Activated gamma-delta T cell treated with Interleukin-2 at 50 U/mL for 16 hours (primary cell): ENCODE measurements around the gene PSMD1.

Experiments used
- DNase-seq: peaks from one replicate; pipeline ENCODE4 v3.0.0-alpha.2; 2020

The PSMD1 gene

DNA sequence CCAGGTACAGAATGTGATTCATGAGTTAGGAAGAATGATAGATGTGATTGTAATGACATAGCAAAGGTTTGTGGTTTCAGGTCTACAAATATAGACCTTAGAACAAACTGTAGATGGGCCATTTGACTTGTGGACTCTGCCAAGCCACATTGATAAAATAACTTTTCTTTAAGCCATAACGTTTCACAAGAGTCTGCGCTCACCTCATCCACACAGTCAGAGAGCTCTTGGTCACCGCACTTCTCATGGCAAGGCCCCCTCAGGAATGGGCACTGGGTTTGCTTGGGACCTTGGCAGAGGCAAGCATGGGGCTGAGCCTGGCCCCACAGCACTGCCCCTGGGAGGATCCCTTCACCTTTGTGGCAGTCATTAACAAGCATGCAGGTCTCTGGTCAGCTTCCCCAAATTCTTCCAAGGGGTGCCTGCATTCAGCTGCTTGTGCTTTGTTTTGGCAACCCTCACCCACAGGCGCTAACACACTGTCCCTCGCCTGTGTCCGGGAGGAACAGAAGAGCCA is 155.7 kb downstream of the PSMD1 start:
- DNase-seq, result no peak

DNA sequence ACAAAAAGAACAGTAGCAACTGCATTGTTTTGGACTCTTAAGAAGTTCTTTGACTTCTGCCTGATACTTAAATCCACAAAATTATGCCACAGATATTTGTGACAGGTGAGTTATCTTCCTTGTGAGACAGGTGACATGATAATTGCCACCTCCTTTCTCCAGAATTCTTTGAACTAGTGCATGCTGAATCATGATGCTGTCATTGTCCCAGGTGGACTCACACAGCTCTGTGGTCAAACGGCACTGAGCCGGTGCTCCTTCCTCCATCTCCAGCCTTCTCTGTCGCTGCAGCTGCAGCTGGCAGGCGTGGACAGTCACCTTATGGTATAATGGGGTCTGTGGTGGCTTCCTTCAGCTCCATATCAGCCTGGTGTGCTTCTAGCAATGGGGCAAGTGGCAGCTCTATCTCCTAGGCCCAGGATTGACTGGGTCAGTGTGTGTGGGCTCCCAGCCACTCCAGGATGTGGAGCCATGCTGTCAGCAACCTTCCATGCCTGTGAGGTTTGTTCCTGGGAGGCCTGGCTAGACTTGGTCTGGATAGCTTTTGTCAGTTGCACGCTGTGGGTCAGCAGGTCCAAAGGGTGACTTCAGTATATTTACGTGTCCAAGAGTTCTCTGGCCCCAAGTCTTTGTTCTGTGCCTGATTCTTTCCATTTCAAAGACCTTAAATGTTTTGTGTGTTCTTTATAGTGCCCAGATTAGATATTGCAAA is 157.4 kb downstream of the PSMD1 start:
- no peak for DNase-seq

DNA sequence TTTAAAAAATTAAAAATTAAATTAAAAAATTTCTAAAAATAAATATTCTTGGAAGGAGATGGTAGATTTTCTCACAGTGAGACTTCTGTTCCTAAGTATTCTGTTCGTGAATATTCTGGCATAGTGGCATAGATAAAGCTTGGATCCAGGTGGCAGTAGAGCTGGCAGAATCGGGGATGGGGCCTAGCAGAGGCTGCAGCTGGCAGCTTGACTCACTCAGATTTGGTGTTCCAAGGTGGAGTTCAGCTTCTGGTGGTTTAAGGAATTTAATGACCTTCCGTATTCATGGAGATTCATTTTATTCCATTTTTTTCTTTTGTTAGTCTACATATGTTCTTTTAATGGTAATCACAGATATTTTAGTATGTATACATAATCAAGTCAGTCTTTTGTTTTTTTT is 161.7 kb downstream of the PSMD1 start:
- DNase-seq, result no peak

DNA sequence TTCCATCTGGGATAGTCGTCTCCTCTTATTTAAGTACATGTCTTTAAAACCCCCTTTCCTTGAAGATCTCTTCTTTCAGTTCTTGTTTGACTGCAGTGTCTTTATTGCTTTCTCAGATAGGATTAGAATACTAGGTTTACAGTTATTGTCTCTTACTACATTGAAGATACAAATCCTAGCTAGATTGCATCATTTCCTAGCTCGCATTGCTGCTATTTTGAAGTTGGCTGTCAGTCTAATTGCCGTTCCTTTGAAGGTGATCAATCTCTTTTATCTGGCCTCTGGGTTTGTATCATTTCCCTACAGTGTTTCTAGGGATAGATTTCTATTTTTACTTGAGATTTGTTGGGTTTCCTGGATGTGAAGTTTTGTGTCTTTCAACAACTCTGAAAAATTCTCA is 162.6 kb downstream of the PSMD1 start:
- DNase-seq, result no peak

DNA sequence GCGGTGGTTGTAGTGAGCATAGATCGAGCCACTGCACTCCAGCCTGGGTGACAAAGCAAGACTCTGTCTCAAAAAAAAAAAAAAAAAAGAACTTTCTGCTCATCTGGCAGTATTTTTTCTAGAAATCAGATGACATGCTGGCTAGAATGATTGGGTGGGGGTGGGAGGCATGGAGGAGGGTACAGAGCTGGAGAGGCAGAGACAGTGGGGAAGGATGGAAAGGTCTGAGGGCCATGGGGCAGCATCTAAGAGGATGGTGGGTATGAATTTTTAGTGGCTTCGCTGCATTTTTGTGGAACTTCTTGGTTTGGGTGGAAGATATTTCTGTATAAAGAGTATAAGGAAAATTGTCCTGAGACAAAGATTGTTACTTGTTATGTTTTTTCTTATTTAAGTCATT is 165.1 kb downstream of the PSMD1 start:
- DNase-seq, result no peak
